VCaP (cell line): ENCODE measurements around the gene GABRB1.

ENCODE experiments used
- H3K27ac ChIP-seq: fragments of 450-650 bp; 2 replicates; pipeline ENCODE4 v1.5.1; 2017
- CTCF ChIP-seq: fragments of 450-650 bp; conservative IDR thresholded peaks from 2 replicates; pipeline ENCODE4 v1.5.1; 2017; ENCODE audit warnings: mild to moderate bottlenecking, moderate library complexity

Gene GABRB1

GRCh38 chr4:47209833-47210232 is 178.5 kb downstream of the GABRB1 start:
- TF ChIP-seq CTCF, result no peak
- no peak overlapping the region for H3K27ac ChIP-seq

GRCh38 chr4:47210828-47211227 is 179.5 kb downstream of the GABRB1 start:
- no peak for TF ChIP-seq CTCF
- H3K27ac ChIP-seq, result no peak overlapping the region

GRCh38 chr4:47213106-47213505 is 181.7 kb downstream of the GABRB1 start:
- no peak for TF ChIP-seq CTCF
- no peak overlapping the region for H3K27ac ChIP-seq

- no peak overlapping the region for H3K27ac ChIP-seq
- TF ChIP-seq CTCF, result no peak
Observed at GRCh38 chr4:47213539-47213938, 182.2 kb downstream of the GABRB1 start.

DNA sequence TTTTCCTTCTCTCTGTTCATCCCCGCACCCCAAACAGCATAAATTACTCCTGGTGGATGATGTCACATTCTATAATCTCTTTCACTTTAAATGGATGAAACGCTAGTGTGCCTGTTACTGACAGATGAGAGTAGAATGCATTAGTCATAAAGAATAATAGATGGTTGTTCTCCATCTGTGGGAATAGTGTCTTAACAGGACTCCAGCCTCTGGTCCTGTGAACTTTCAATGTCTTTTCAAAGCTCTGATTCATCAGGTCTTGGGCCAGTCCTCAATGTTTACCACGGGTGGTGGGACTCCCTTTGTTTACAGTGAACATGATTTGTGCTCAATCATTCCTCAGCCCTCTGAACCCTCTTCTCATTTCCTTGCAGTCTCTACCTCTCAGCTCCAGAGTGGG is 182.6 kb downstream of the GABRB1 start:
- no peak for TF ChIP-seq CTCF
- no peak overlapping the region for H3K27ac ChIP-seq

GRCh38 chr4:47215759-47216158 is 184.4 kb downstream of the GABRB1 start:
- no peak overlapping the region for H3K27ac ChIP-seq
- no peak for TF ChIP-seq CTCF

DNA sequence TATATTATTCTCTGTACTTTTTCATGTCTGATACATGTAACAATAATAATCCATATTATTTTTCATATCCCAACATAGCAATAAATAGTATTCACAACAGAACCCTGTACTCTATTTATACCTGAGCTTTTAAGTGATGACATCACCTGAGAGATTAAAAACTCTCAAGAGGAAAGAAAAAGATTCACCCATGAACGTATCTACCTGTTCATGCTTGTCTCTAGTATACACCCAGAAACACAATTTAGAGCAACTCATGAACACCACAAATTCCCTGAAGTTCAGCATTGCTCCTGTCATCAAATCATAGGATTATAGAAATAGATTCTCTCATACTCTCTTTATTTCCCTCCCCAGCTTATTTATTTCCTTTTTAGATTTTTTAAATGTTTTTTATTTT is 185.9 kb downstream of the GABRB1 start:
- H3K27ac ChIP-seq, result no peak overlapping the region
- no peak for TF ChIP-seq CTCF

DNA sequence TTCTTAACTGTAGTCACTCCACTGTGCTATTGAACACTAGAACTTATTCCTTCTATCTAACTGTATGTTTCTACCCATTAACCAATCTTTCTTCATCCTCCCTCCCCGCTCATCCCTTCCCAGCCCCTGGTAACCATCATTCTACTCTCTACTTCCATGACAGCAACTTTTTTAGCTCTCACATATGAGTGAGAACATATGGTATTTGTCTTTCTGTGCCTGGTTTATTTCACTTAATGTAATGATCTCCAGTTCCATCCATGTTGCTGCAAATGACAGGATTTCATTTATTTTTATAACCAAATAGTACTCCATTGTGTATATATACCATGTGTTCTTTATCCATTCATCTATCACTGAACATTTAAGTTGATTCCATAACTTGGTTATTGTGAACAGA is 186.5 kb downstream of the GABRB1 start:
- H3K27ac ChIP-seq, result no peak overlapping the region
- no peak for TF ChIP-seq CTCF
